Measurements from ENCODE around the gene MRPL46.

Gene MRPL46

DNA sequence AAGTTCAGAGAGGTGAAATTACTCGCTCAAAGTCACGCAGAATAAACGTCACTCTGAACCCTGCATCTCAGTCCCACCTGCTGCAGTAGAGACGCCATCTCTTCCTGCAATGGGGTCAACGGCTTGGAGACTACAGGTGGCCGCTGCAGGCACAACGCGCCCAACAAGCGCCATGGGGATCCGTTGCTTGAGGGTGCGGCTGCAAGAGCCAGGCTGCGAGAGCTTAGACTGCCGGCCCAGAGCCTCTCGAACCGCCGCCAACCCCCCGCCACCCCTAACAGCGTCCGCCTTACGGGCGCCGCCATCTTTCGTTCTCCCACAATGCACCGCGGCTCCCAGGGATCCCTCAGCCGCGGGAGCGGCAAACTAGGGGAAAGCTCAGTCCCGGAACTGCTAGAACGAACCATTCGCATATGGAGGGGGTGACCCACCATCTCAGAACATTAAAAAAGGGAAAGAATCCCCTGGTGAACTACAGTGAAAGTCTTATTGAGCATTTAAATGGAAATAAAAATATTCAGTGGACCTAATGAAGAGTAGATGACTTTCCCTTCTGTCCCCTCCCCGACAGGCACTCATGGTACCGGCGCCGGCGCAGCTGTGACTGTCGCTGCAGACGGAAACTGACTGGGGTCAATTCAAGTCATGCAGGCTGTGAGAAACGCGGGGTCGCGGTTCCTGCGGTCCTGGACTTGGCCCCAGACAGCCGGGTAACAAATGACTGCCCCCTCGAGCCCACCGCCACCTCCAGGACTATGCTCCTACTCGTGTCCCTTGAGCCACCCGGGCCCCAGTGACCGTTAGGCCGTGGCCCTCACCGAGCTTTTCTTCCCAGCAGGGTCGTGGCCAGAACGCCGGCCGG, at the start of gene MRPL46, which contains the start of gene MRPS11:
Gene MRPL46 (minus strand): TSS at position 316 of the 862 bp plus-strand sequence. CDS start 11 bp downstream, at position 305.
Gene MRPS11 (plus strand): TSS at position 636 of the 862 bp plus-strand sequence. CDS start 10 bp downstream, at position 646.
- DNase-seq: peak; percentile 82 to 98 (median 95)
- intact Hi-C loops (cut with DNase I): loop anchor here (5.0 kb wide), 1 partner anchor 80 kb away; the partner anchor contains the start of gene DET1

DNA sequence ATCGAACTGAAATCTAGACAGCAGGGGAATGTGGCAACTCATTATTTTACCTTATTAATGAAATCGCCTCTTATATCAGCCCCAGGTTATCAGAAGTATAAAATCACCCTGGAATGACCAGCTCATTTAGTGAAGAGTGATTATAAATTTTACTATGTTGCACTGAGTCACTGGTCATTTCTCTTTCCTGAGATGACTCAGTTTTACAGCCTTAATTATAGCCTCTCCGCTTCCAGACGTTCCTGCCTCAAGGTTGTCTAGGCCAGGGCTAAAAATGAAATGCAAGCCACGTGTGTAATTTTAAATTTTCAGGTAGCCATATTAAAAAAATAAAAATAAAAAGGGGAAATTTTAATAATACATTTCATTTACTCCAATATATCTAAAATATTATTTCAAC, 46.0 kb upstream of the MRPL46 start:
- no peak for DNase-seq
- intact Hi-C loops (cut with DNase I): no loop called here

DNA sequence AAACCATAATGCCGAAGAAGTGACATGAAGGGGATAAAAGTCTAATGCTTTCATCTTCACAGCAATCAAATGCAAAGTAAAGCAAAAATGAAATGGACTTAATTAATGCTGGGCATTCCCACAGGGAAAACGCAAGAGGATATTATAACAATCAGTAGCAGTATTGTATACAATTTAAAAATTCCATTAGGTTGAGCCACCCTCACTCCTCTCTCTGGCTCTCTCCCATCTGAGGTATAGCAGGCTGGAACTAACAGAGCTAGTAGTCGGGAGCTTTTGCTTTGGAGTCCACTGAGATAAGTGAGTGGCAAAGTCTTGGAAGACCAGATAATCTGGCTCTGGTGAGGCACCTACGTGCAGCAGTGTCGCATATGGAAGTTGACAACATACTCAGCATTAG, 45.4 kb upstream of the MRPL46 start:
- intact Hi-C loops (cut with DNase I): no loop called here
- no peak for DNase-seq

DNA sequence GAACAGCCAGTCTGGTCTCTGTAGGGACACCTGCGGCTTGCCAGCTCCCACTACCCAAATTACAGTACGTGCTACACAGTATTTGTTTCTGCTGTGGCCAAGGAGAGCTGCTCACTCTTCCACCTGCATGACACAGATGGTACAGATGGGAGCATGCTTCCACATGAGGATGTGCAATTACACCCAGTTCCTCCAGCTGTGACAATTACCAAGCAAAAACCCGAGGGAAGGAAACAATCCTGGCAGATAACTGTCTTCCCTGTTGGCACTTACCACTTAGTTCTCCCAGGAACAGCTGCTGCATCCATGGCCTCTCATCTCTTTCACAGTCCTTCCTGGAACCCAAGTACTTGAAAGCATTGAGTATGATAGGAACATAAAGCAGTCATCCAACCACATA, 44.9 kb upstream of the MRPL46 start:
- intact Hi-C loops (cut with DNase I): no loop called here
- no peak for DNase-seq

DNA sequence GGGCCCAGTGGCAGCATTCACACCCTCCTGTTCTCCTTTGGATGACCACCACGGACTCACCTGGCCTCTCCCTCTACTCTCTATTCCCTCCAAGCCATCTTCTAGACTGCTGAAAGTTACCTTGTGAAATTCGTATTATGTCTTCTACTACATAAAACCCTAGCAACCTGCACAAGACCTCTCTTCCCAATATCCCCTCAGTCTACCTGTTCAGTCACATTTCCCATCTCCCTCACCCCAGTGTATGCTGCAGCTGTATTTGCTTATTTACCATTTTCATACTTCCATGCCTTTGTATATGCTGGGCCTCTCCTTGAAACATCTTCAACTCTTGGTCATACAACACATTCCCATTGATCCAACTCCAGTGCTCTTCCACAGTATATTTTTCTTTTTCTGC, 44.0 kb upstream of the MRPL46 start:
- intact Hi-C loops (cut with DNase I): no loop called here
- DNase-seq: no peak

DNA sequence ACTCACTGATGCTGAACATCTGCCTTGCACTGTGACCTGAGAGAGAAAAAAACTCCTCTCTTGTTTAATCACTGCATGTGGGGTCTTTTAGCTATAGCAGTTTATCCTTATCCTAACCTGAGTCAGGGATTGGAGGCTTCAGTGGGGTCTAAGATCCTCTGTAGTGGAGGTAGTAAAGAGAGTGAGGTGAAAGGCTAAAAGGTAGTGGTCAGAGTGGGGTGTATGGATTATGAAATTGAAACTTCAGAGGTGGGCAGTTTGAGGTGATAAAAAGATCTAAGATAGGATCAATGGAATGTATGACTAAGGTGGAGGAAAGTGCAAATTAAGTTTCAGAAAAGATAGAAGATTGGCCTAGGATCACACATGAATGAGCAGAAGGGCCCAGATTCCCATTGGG, 42.8 kb upstream of the MRPL46 start:
- intact Hi-C loops (cut with DNase I): no loop called here
- DNase-seq: no peak

DNA sequence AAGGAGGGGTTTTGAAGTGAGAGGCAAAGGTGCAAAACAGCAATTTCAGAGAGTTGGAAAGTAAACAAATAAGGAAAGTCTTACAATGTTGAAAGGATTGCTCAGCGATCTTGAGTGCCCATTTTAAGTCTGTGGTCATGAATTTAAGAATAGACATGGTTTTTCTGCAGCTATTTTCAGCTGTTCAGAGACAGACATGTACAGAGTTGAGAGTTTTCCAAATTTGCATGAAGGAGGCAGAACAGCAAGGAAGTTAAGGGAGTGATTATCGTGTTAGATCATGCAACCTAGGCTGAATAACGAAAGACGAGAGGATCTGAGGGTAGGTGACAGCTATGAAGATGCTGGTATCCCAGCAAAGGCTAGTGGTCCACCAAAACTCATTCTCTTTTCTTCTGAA, 42.1 kb upstream of the MRPL46 start:
- no peak for DNase-seq
- intact Hi-C loops (cut with DNase I): no loop called here

DNA sequence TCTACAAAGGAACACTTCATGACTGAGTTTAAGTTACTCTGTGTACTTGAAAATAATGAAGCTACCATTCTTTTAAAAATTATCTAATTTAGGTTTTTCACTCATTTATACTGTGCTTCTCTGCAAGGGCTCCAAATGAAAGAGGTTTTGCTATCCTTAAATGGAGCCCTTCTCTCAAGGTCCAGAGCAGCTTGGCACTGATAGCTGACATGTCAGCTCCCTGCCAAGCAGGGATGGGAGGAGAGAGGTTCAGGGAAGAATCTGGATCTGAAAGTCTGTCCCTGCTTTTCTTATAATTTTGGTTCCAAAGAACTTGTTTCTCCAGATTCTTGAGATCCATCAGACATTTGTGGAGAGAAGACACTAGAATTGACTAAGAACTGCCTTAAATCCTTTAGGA, 39.4 kb upstream of the MRPL46 start:
- no peak for DNase-seq
- intact Hi-C loops (cut with DNase I): no loop called here

DNA sequence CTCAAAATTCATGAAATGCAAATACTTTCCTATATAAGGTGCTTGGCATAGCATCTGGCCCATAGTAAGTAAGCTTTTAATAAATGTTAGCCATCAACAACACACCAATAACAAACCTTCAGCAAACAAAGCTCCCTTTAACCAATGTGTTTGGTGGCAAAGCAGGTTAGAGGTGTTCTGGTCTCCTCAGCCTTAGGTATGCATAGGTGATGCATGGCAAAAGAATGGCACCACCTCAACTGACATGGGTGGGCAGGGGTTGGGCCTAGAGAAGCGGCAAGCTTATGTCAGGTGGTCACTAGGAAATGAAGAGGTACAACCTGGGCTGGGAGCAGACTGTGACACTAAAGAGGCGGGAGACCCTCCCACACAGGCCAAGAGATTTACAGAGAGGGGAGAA, 38.5 kb upstream of the MRPL46 start:
- intact Hi-C loops (cut with DNase I): no loop called here

DNA sequence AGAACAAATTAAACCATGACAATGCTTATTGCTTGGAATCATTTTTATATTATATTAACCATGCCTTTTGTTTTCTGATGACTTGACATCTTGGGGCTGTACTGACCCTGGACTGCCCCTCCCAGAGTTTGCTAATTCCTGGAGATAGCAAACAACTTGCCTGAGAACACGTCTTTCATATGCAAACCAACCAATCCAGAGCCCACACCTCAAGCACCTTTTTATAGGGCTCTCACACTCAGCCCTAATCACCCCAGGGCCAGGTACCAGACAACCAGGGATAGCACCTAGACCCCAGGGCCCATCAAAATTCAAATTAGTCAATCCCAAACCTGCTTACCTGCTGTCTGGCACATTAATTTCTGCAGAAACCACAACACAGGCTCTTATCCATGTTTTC, 37.3 kb upstream of the MRPL46 start:
- intact Hi-C loops (cut with DNase I): no loop called here
- no peak for DNase-seq

More for the DNA sequence above, 38.5 kb upstream of the MRPL46 start:
- DNase-seq: no peak

DNA sequence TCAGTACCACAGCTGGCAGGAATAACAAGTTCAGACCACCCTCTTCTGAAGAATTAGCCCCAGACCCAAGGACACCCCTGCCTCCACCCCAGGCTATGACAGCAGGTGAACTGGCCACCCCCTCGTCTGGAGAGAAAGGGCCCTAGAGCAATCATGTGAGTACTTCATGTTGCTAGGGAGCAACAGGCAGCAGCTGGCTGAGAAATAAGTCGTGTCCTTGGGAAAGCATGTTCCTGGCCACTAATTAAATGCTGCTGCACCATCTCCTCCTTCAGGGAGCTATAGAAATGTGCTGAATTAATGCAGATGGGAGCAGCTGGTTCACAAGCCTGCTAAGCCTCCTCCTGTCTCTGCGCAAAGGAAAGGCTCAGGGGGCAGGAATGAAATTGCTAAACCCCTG, 31.8 kb upstream of the MRPL46 start:
- no peak for DNase-seq
- intact Hi-C loops (cut with DNase I): no loop called here

DNA sequence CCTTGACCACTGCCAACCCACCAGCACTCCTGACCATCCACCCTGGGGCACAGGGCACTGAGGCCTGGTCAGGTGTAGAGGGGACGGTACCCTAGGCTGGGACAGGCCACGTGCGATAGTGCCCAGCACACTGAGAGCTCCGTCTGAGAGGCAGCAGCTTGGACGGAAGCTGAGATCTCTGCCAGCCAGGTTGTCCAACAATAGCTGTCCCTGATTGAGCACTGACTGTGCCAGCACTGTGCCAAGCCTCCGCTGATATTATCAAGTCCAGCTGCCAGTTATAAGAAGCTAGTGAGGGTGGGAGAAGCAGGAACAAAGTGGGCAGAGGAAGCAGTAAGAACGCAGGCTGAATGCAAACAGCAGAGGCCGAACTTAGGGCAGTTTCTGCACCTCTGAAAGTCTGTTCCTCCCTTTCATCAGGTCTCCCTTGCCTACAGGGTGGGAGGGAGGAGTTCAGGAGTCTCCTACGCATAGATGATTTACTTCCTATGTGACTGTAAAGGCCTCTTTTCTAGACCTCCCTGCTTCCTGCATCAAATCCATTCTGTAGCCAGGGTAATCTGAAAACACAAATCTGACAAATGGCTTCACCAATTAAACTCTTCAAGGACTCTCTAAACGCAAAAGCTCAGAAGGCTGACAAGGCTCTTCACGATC, 30.0 kb upstream of the MRPL46 start:
- no peak for DNase-seq
- intact Hi-C loops (cut with DNase I): no loop called here

DNA sequence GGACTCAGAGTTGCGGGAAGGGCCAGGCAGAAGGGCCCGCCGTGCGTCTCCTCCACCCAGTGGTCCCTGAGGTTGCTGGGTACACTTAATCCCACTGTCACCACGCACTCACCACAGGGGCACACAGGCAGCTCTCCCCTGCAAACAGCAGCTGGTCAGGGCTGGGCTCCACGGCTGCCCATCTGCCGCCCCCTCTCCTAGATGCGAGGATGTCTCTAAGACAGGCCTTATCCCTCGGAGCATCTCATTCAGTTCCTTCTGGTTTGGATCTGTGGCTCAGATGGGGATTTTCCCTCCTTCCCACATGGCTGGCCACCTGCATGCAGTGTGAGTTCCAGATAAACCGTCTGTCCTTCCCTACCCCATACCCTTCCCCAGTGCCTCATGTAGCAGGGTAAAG, 26.7 kb upstream of the MRPL46 start:
- intact Hi-C loops (cut with DNase I): no loop called here
- no peak for DNase-seq

DNA sequence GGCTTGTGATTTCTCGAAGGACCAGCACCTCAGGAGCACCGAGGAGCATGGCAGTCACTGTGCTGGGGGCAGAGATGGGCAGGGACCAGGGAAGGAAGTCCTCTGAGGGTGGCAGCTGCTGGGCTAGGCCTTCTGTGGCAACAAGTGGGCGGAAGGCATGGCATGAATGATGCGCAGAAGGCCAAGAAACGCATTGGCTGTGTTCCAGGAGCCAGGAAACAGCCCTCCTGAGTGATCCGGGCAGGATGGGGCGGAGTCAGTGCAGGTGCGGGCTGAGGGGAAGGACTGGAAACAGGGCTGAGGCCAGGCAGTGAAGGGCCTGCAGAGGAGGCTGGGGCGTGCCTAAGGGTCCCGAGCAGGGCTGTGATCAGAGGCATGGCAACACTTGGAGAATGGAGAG, 24.0 kb upstream of the MRPL46 start:
- DNase-seq: no peak
- intact Hi-C loops (cut with DNase I): no loop called here

DNA sequence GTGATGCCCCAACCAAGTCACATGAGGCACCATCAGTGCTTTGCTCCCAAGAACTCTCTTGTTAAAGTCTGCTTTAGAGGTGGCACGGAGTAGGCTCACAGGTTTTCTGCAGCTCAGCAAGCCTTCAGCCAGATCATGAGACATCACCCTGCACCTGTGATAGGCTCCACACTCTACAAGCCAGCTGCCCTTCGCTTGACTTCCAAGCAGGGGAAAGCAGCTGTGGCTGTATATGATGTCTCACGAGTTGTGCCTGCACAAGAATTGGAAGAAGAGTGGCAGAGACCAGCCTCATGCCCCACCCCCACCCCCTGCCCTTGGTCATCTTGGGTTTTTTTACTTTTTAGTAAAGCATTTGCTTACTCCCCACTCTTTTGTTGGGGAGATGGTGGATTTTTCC, 22.8 kb upstream of the MRPL46 start:
- intact Hi-C loops (cut with DNase I): no loop called here
- DNase-seq: no peak

DNA sequence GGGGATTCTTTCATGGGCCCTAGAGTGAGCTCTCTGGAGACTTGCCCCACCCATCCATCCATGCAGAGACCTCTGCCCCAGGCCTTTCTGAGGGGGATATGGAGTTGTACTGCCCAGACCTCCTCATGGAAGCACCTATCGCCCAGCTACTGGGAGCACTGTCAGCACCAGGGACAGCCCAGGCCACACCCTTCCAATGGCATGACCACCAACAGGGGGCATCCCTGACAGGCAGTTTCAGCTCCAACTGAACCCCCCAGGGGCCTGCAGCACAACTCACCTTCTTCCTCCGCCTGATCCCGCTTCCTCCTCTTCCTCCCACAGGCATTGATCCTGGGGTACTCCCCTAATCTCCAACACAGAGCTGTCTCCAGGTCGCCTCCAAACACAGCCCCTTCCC, 22.1 kb upstream of the MRPL46 start:
- intact Hi-C loops (cut with DNase I): no loop called here
- DNase-seq: no peak

DNA sequence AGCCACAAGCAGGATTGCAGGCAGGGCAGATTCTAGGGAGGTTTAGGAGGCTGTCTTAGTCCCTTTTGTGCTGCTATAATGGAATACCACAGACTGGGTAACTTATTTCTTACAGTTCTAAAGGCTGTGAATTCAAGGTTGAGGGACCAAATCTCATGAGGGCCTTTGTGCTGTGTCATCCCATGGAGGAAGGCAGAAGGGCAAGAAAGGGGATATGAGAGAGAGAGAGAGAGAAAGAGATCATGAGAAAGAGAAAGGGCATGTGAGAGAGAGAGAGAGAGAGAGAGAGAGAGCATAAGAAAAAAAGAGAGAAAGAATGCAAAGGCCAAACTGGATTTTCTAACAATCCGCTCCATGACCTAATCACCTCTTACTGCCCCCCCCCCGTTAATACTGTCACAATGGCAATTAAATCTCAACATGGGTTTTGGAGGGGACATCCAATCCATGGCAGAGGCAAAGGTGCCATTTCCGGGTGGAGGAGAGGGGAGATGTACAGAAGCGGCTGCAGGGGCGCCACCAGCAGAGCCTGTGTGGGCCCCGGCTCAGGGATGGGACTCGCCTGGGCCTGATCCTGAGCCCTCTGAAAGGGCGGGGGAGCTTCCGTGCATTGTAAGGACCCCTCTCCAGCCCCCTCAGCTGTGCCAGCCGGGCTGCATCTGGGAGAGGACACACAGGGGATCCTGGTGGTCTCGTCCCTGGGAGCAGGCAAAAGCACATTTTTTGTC, 20.8 kb upstream of the MRPL46 start:
- no peak for DNase-seq
- intact Hi-C loops (cut with DNase I): no loop called here

DNA sequence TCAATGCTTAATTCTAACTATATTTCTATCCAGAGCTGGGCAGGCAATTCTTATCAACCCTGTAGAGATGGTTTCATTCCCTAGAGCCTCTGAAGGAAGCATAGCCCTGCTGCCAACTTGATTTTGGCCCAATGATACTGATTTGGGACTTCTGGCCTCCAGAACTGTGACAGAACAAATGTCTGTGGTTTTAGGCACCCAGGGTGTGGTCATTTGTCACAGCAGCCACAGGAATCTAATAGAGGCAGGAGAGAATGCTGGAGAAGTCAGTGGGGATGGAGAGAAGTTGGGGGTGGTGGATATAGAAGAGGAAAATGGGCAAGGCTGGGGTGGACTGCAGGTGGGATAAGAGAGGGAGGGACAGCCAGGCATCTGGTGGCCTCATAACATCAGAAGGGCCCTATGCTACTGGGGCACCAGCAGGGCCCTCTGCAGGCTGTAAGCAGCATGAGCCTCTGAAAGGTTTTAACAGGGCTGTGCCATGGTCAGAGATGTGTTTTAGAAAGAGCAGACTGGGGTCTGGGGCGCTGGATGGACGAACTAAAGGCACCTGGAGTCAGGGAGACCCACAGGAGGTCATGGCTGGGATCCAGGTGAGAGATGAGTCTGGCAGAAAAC, 20.1 kb upstream of the MRPL46 start:
- no peak for DNase-seq
- intact Hi-C loops (cut with DNase I): no loop called here

DNA sequence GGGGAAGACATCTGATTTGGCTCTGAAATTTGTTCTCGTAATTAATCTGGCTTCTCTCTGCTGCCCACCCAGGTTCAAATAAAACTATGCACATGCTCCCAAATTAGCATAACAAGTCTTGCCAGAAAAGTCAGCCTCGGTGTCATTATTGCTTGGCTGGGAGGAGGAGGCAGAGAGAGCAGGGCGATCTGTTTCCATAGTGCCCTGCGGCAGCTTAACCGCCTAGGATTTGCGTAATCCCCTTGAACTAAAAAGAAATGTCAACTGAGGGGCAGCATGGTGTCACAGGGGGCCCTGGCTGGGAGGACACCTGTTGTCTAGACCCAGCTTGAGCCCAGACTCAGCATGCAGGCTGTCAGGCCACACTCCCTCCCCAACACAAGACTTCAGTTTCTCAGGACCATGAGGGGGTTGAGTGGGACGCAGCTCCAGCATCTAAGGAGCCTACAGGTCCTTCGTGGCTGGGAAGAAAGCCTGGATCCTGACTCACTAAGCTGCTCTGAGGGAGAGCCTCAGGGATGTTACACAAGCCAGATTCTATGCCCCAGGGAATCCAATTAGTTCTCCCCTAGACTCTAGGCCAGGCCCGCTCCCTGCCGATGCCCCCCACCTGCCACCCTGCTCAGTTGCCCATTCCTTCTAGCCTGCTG, 17.6 kb upstream of the MRPL46 start:
- DNase-seq: no peak
- intact Hi-C loops (cut with DNase I): no loop called here

All from head of caudate nucleus (tissue), 42 donors.